Measurements from ENCODE around the gene GRPEL1. TPM values are rescaled to one million over a fixed set of nuclear protein-coding genes. Genes with fewer than 3 reads are reported as not detected.
A peak's percentile ranks its signal among the peaks of the same experiment; 100 is the strongest.

The GRPEL1 gene
- total and polyA plus RNA-seq, 10 of the 15 experiments (the other 5 are each of a cell fraction or from before 2014, with no cell fraction given): 30.8 to 119 (median 67.6) TPM

DNA sequence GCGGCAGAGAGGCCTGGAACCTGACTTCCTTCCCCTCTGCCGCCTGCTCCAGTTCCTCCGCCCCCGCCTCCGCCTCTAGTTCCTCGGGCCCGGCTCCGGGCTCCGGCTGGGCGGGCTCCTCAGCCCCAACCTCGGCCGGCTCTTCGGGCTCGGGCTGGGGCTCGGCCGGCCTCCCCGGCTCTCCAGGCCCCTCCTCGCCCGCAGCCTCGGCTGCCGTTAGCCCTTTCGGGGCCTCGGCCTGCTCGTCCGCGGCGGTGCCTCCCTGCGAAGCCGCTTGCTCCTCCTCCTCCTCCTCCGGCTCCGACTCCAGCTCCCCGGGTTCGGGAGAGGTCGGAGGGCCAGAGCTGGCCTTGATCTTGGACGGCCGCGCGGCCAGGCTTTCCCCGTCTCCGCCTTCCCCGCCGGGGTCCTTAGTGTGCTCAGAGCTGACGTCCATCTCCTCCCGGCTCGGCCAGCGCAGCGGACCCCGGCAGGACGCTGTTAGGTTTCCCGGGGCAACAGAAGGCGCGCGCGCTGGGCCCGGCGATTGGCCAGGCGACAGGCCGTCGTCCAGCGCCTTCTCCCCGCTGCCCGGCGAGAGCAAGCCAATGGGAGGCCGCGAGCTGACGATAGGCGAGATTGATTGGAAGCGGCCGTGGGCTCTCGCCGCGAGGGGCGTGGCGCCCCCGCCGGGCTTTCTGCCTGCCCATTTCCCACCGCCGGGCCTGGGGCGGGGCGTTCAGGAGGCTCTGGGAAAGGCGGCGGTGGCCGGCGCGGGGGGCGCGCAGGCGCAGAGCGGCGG lies 25.2 kb downstream of the GRPEL1 start (continued):
- TF ChIP-seq CHD2 (IDR thresholded peaks at IDR 0.05; ENCODE audit: borderline replicate concordance, low read depth, low read length) (peak; percentile 76), CREB1 (IDR thresholded peaks at IDR 0.05; ENCODE audit: low read depth) (peak; percentile 63; the same call in 1 of the 2 replicates), BACH1 (IDR thresholded peaks at IDR 0.05; ENCODE audit: borderline replicate concordance) (0 out of 2 replicates have a peak, but pooled peaks have one; percentile 19)
- TF ChIP-seq, protein P1, sequence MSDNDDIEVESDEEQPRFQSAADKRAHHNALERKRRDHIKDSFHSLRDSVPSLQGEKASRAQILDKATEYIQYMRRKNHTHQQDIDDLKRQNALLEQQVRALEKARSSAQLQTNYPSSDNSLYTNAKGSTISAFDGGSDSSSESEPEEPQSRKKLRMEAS (IDR thresholded peaks at IDR 0.05; ENCODE audit: low read depth, low read length): no peak

DNA sequence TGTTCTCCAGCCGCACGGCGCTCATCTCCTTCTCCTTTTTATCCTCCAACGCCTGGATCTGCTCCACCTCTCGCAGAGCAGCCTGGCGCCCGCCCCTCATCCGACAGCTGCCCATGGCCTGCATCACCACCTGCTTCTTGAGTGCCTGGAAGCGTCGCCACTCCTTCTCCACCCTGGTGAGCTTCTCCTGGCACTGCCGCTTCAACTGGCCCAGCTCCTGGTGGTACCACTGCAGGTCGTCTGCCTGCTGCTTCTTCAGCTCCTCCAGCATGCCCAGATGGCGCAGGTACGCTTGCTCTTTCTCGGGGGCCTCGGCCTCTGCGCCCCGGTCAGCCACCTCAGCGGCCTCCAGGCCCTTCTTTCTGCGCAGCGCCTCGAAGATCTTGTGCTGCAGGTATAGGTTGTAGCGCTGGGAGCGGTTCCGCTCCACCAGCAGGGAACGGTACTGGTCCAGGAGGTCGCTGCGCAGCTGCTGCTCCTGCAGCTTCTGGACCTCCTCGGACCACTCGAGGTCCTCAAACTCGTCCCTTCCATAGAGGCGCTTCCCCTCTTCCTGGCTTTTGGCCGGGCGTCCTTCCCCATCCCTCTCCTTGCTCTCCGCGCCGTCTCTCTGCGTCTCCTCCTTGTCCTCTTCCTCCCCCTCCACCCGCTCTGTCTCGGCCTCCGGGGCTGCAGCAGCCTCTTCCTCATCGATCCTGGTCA lies 25.9 kb downstream of the GRPEL1 start:
- intact Hi-C loops (cut with micrococcal nuclease; ENCODE audit: unreplicated experiment) (loop anchor here (2.0 kb wide), 1 partner anchor 55 kb away; no protein-coding TSS in a partner anchor), in situ Hi-C loops (cut with MboI) (no loop called here)
- ChIA-PET RAD21 (ENCODE audit: unreplicated experiment) (interaction anchor here (0.9 to 4.7 kb wide), 8 partner anchors 17 to 322 kb away, joined by 3 to 87 read pairs (median 4); partner anchors contain the start of gene GRPEL1), POLR2A (interaction anchor here (0.9 to 7.2 kb wide), 5 partner anchors 25 to 55 kb away, joined by 4 to 88 read pairs (median 13); partner anchors contain the start of gene GRPEL1), CTCF (interaction anchor here (1.1 to 9.1 kb wide), 5 partner anchors 19 to 54 kb away, joined by 3 to 210 read pairs (median 18); partner anchors contain the start of gene GRPEL1), SMC1A (ENCODE audit: uncharacterized antibody, unreplicated experiment) (interaction anchor here (1.6 to 5.6 kb wide), 3 partner anchors 26 to 55 kb away, joined by 6 to 79 read pairs (median 7); partner anchors contain the start of gene GRPEL1)
- DNase-seq (ENCODE audit: low read depth, low spot score) (no peak), ATAC-seq (no peak), FAIRE-seq (no peak)
- Histone ChIP-seq H3K4me2 (ENCODE audit: control insufficient read depth, insufficient read depth) (peak overlapping the region; percentile 97), H3K27ac (ENCODE audit: control insufficient read depth, insufficient read depth) (no peak overlapping the region), H2AFZ (ENCODE audit: control insufficient read depth, low read depth, low read length) (peak overlapping the region; percentile 89), H3K9me3 (replicated peaks; ENCODE audit: control insufficient read depth, insufficient read depth, low read length) (no peaks in the 10 kb centered on the region), H3K4me3 (peak overlapping the region; percentile 75), H3K79me2 (ENCODE audit: control insufficient read depth, insufficient read depth, low read length) (peaks cover 34% of the 10 kb centered on the region), H3K4me1 (ENCODE audit: control insufficient read depth, insufficient read depth, low read length) (peaks cover 27% of the 10 kb centered on the region), H3K27me3 (replicated peaks in 1 of 2; ENCODE audit: control insufficient read depth in 2 of 2, insufficient read depth in 2 of 2, low read length in 1 of 2) (peaks cover 0 to 2% of the 10 kb centered on the region in 2 experiments; a peak in 1 of 4 replicates), H3K36me3 (ENCODE audit: control insufficient read depth in 2 of 2, insufficient read depth in 2 of 2, low read length in 1 of 2) (no peaks in the 10 kb centered on the region), H4K20me1 (ENCODE audit: control insufficient read depth, insufficient read depth) (0 out of 2 replicates have a peak, but pooled peaks cover 7% of the 10 kb centered on the region), H3K9ac (ENCODE audit: control insufficient read depth, insufficient read depth, low read length) (peak overlapping the region; percentile 62; the same call in 1 of the 2 replicates)
- peak; percentile 3; the same call in 1 of the 2 replicates for TF ChIP-seq SPI1 (IDR thresholded peaks at IDR 0.05; ENCODE audit: borderline replicate concordance, insufficient read depth, low read depth, low read length)
- no peak for TF ChIP-seq SMC3 (IDR thresholded peaks at IDR 0.05; ENCODE audit: borderline replicate concordance, low read length)
- TF ChIP-seq NR2F1 (conservative IDR thresholded peaks at IDR 0.05): no peak
- 48% methylated on average over 42 of the region's 42 CpGs for WGBS (ENCODE audit: insufficient coverage, insufficient replicate concordance, low lambda C conversion rate, missing lambda C conversion rate)
- no TSS peak for BruUV-seq (replicated peaks)
